ENCODE data around the gene COL9A1. TPM values are rescaled to one million over a fixed set of nuclear protein-coding genes. Genes with fewer than 3 reads are reported as not detected.

Gene COL9A1
- total RNA-seq, 2 experiments from 2014 or later, result not detected

- no peaks in the 10 kb centered on the region for H3K9me3 Mint-ChIP-seq
- CTCF ChIA-PET, result no interaction called here
- no peaks in the 10 kb centered on the region for H3K36me3 Mint-ChIP-seq (ENCODE audit: low read depth)
- no peak overlapping the region for H3K4me3 Mint-ChIP-seq
- peaks cover 36% of the 10 kb centered on the region for H3K27me3 Mint-ChIP-seq
- POLR2A ChIA-PET, result no interaction called here
- no peaks in the 10 kb centered on the region for H3K4me1 Mint-ChIP-seq
- H3K27ac Mint-ChIP-seq, result no peak overlapping the region
- DNase-seq, result no peak
Measured at GRCh38 chr6:70281923-70282311, 21.0 kb downstream of the COL9A1 start.

GRCh38 chr6:70280400-70280853 is 22.5 kb downstream of the COL9A1 start:
- ChIA-PET CTCF (no interaction called here), POLR2A (no interaction called here)
- no peak overlapping the region for H3K27ac Mint-ChIP-seq
- no peaks in the 10 kb centered on the region for H3K36me3 Mint-ChIP-seq (ENCODE audit: low read depth)
- no peaks in the 10 kb centered on the region for H3K9me3 Mint-ChIP-seq
- no peak overlapping the region for H3K4me3 Mint-ChIP-seq
- no peaks in the 10 kb centered on the region for H3K4me1 Mint-ChIP-seq
- DNase-seq, result no peak
- H3K27me3 Mint-ChIP-seq, result peaks cover 39% of the 10 kb centered on the region

- POLR2A ChIA-PET, result no interaction called here
- H3K9me3 Mint-ChIP-seq, result no peaks in the 10 kb centered on the region
- H3K27ac Mint-ChIP-seq, result no peak overlapping the region
- H3K36me3 Mint-ChIP-seq (ENCODE audit: low read depth), result no peaks in the 10 kb centered on the region
- H3K27me3 Mint-ChIP-seq, result peaks cover 17% of the 10 kb centered on the region
- no peaks in the 10 kb centered on the region for H3K4me1 Mint-ChIP-seq
- CTCF ChIA-PET, result no interaction called here
- no peak overlapping the region for H3K4me3 Mint-ChIP-seq
- DNase-seq, result no peak
Measured at GRCh38 chr6:70277470-70277869, 25.4 kb downstream of the COL9A1 start.

- Mint-ChIP-seq H3K4me3 (no peak overlapping the region), H3K27ac (no peak overlapping the region), H3K9me3 (no peaks in the 10 kb centered on the region), H3K4me1 (no peaks in the 10 kb centered on the region), H3K36me3 (ENCODE audit: low read depth) (no peaks in the 10 kb centered on the region), H3K27me3 (peaks cover 3% of the 10 kb centered on the region)
- DNase-seq, result no peak
- CTCF ChIA-PET, result no interaction called here
- POLR2A ChIA-PET, result no interaction called here
Measured at GRCh38 chr6:70274338-70274737, 28.5 kb downstream of the COL9A1 start.

- DNase-seq, result no peak
- no peaks in the 10 kb centered on the region for H3K4me1 Mint-ChIP-seq
- POLR2A ChIA-PET, result no interaction called here
- no peak overlapping the region for H3K4me3 Mint-ChIP-seq
- no peaks in the 10 kb centered on the region for H3K36me3 Mint-ChIP-seq (ENCODE audit: low read depth)
- CTCF ChIA-PET, result interaction anchor here (1.4 kb wide), 1 partner anchor 52 kb away, joined by 4 read pairs; no protein-coding TSS in a partner anchor
- H3K27me3 Mint-ChIP-seq, result peaks cover 3% of the 10 kb centered on the region
- no peaks in the 10 kb centered on the region for H3K9me3 Mint-ChIP-seq
- H3K27ac Mint-ChIP-seq, result no peak overlapping the region
Measured at GRCh38 chr6:70272071-70272470, 30.8 kb downstream of the COL9A1 start.

DNA sequence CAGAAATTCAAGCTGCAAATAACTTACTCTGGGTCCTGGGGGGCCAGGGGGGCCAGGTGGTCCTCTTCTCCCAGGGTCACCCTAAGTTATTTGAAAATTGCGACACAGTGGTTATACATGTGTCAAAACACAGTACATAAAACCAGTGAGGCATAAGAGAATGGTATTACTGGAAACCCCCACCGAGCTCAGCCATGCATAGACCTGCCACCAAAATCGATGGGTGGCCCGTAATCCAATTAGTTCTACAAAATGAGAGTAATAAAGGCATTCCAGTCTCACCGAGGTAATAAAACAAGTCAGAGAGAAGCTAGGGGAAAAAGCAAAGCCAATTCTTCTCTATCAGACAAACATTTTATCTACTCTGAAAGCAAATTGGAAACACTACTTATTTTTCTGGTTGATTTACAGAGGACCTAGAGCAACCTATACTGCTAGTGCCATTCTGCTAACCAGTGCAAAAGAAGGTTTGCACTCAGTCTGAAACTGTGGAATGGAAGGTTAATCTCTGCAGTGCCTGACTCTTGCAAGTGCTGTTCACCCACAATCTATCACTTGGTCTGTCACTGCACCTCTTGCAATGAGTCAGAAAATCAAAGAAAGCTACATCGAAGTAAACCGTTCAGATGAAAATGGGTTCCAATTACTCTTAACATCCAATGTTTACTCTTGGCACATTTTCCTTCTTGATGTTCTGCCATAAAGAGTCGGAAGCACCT is 32.4 kb downstream of the COL9A1 start:
- no peaks in the 10 kb centered on the region for H3K4me1 Mint-ChIP-seq
- DNase-seq, result no peak
- no peaks in the 10 kb centered on the region for H3K9me3 Mint-ChIP-seq
- no peak overlapping the region for H3K4me3 Mint-ChIP-seq
- no peaks in the 10 kb centered on the region for H3K36me3 Mint-ChIP-seq (ENCODE audit: low read depth)
- no peak overlapping the region for H3K27ac Mint-ChIP-seq
- CTCF ChIA-PET, result interaction anchor here (1.4 kb wide), 1 partner anchor 50 kb away, joined by 4 read pairs; no protein-coding TSS in a partner anchor
- POLR2A ChIA-PET, result no interaction called here
- no peaks in the 10 kb centered on the region for H3K27me3 Mint-ChIP-seq

DNA sequence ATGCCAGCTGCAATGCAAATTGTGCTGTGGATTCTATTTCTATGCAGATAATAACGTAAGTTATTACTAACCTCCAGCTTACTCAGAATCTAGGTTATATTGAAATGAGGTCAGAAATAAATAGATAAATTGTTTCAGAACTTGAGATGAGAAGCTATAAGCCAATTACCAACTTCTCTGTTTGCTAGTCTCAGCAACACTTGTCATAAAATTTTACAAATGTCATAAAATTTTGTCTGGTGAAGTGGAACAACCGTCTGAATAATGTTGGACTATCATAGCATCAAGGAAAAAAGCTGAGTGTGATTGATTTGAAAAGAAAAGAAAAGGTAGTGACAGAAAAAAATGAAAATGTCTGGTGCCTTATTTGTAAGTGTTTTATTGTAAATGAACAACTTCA is 36.7 kb downstream of the COL9A1 start:
- H3K27ac Mint-ChIP-seq, result no peak overlapping the region
- no peaks in the 10 kb centered on the region for H3K27me3 Mint-ChIP-seq
- H3K9me3 Mint-ChIP-seq, result no peaks in the 10 kb centered on the region
- CTCF ChIA-PET, result no interaction called here
- no peaks in the 10 kb centered on the region for H3K36me3 Mint-ChIP-seq (ENCODE audit: low read depth)
- no peak overlapping the region for H3K4me3 Mint-ChIP-seq
- H3K4me1 Mint-ChIP-seq, result no peaks in the 10 kb centered on the region
- no peak for DNase-seq
- POLR2A ChIA-PET, result no interaction called here

DNA sequence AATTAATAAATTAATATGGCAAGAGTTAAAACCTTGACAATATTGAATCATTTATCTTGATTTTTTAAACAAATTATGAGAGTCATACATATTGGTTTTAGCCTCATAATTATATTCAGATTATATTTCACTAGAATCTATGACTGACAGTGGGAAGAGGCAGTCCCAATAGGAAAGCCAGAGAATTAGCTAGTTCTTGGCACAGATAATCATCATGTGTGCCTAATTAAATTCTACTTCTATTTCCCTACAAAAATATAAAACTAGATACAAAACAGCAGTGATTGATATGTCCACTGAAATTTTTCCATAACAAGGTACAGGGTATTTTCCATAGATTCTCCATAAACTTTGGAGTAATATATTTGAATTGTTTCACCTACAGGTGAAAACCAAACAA is 38.6 kb downstream of the COL9A1 start:
- POLR2A ChIA-PET, result no interaction called here
- no peaks in the 10 kb centered on the region for H3K27me3 Mint-ChIP-seq
- no peaks in the 10 kb centered on the region for H3K36me3 Mint-ChIP-seq (ENCODE audit: low read depth)
- CTCF ChIA-PET, result no interaction called here
- no peak overlapping the region for H3K27ac Mint-ChIP-seq
- H3K9me3 Mint-ChIP-seq, result no peaks in the 10 kb centered on the region
- no peaks in the 10 kb centered on the region for H3K4me1 Mint-ChIP-seq
- no peak for DNase-seq
- H3K4me3 Mint-ChIP-seq, result no peak overlapping the region

DNA sequence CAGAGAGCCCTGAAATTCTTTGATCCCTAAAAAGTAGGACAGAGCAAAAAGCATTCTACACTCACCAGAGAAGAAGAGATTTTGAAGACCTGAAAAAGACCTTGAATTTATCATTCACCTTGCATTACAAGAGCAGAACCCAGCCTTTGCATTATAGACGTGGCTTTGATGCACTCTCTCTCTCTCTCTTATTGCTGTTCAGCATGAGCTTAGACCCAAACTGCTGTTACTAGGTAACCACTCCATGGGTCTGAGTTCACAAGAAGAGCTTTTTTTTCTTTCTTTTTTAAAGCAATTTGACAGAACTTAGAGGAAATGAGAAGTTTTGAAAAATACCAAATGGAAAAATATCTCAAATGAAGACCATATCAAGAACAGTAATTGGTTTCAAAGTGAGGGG is 44.4 kb downstream of the COL9A1 start:
- Mint-ChIP-seq H3K9me3 (no peaks in the 10 kb centered on the region), H3K4me1 (no peaks in the 10 kb centered on the region), H3K27me3 (peaks cover under 1% of the 10 kb centered on the region), H3K36me3 (ENCODE audit: low read depth) (no peaks in the 10 kb centered on the region), H3K27ac (no peak overlapping the region), H3K4me3 (no peak overlapping the region)
- POLR2A ChIA-PET, result no interaction called here
- no peak for DNase-seq
- CTCF ChIA-PET, result no interaction called here

DNA sequence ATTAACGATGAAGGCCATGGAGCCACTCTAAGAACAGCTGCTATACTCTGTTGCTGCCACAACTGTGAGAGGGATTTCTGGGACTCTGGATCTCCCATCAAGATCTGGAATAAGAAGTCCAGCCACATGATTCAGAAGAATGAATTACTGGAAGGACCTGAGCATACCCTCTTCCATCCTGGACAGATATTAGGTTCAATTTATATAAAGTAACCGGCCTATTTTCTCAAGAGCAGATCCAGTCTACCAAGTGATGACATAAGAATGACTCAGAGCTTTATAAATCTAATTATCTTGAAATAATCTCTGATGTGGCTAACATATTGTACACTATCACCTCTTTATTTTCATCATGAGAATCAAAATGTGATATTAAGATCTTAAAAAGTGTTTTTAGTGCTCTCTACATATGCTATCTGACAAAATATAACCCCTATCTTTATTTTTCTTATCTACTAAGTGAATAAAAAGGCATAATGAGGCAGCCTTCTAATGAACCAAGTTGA is 45.1 kb downstream of the COL9A1 start:
- ChIA-PET CTCF (no interaction called here), POLR2A (no interaction called here)
- no peaks in the 10 kb centered on the region for H3K9me3 Mint-ChIP-seq
- no peak overlapping the region for H3K27ac Mint-ChIP-seq
- peaks cover 3% of the 10 kb centered on the region for H3K27me3 Mint-ChIP-seq
- DNase-seq, result no peak
- H3K4me3 Mint-ChIP-seq, result no peak overlapping the region
- no peaks in the 10 kb centered on the region for H3K4me1 Mint-ChIP-seq
- H3K36me3 Mint-ChIP-seq (ENCODE audit: low read depth), result no peaks in the 10 kb centered on the region

GRCh38 chr6:70254784-70255183 is 48.1 kb downstream of the COL9A1 start:
- Mint-ChIP-seq H3K4me3 (no peak overlapping the region), H3K27me3 (peaks cover 5% of the 10 kb centered on the region), H3K36me3 (ENCODE audit: low read depth) (no peaks in the 10 kb centered on the region), H3K27ac (no peak overlapping the region), H3K4me1 (no peaks in the 10 kb centered on the region), H3K9me3 (no peaks in the 10 kb centered on the region)
- CTCF ChIA-PET, result no interaction called here
- DNase-seq, result no peak
- POLR2A ChIA-PET, result no interaction called here

- DNase-seq, result no peak
- H3K27ac Mint-ChIP-seq, result no peak overlapping the region
- no peaks in the 10 kb centered on the region for H3K9me3 Mint-ChIP-seq
- H3K4me3 Mint-ChIP-seq, result no peak overlapping the region
- H3K27me3 Mint-ChIP-seq, result peaks cover 5% of the 10 kb centered on the region
- ChIA-PET POLR2A (no interaction called here), CTCF (interaction anchor here (1.2 kb wide), 1 partner anchor 23 kb away, joined by 3 read pairs; no protein-coding TSS in a partner anchor)
- H3K36me3 Mint-ChIP-seq (ENCODE audit: low read depth), result no peaks in the 10 kb centered on the region
- H3K4me1 Mint-ChIP-seq, result no peaks in the 10 kb centered on the region
Measured at GRCh38 chr6:70253923-70254322, 49.0 kb downstream of the COL9A1 start.

- H3K27me3 Mint-ChIP-seq, result peaks cover 5% of the 10 kb centered on the region
- no peak overlapping the region for H3K27ac Mint-ChIP-seq
- POLR2A ChIA-PET, result no interaction called here
- H3K9me3 Mint-ChIP-seq, result no peaks in the 10 kb centered on the region
- no peak for DNase-seq
- H3K4me3 Mint-ChIP-seq, result no peak overlapping the region
- CTCF ChIA-PET, result interaction anchor here (1.2 kb wide), 1 partner anchor 22 kb away, joined by 3 read pairs; no protein-coding TSS in a partner anchor
- H3K4me1 Mint-ChIP-seq, result no peaks in the 10 kb centered on the region
- no peaks in the 10 kb centered on the region for H3K36me3 Mint-ChIP-seq (ENCODE audit: low read depth)
Measured at GRCh38 chr6:70252604-70253003, 50.3 kb downstream of the COL9A1 start.

GRCh38 chr6:70246118-70246517 is 56.8 kb downstream of the COL9A1 start:
- Mint-ChIP-seq H3K4me1 (no peaks in the 10 kb centered on the region), H3K36me3 (ENCODE audit: low read depth) (no peaks in the 10 kb centered on the region), H3K27me3 (no peaks in the 10 kb centered on the region), H3K27ac (no peak overlapping the region), H3K9me3 (no peaks in the 10 kb centered on the region), H3K4me3 (no peak overlapping the region)
- CTCF ChIA-PET, result no interaction called here
- no peak for DNase-seq
- POLR2A ChIA-PET, result no interaction called here
